Measurements from ENCODE around the gene C4orf36.

C4orf36 gene

GRCh38 chr4:86891762-86892635 lies at the start of gene C4orf36:
Gene C4orf36 (minus strand): TSS chr4:86892422. CDS start chr4:86891520, 902 bp downstream.
- DNase-seq, result peak; percentile 54

GRCh38 chr4:86940920-86941460 lies 48.8 kb upstream of the C4orf36 start:
- no peak for DNase-seq

- DNase-seq, result no peak
These were observed 47.7 kb upstream of the C4orf36 start for GRCh38 chr4:86939729-86940575.

GRCh38 chr4:86938771-86939520 lies 46.7 kb upstream of the C4orf36 start:
- DNase-seq, result no peak

GRCh38 chr4:86935853-86936733 lies 43.9 kb upstream of the C4orf36 start:
- no peak for DNase-seq

GRCh38 chr4:86935566-86935852 lies 43.3 kb upstream of the C4orf36 start:
- DNase-seq, result no peak

- DNase-seq, result peak; percentile 35
These were observed 42.7 kb upstream of the C4orf36 start, which contains the start of gene AFF1 for GRCh38 chr4:86934771-86935565. Gene AFF1 (plus strand): TSS chr4:86935011. CDS start chr4:86948534, 13,523 bp downstream.

GRCh38 chr4:86934147-86934770 lies 42.0 kb upstream of the C4orf36 start:
- no peak for DNase-seq

GRCh38 chr4:86928400-86929255 lies 36.4 kb upstream of the C4orf36 start:
- no peak for DNase-seq

- no peak for DNase-seq
These were observed 35.7 kb upstream of the C4orf36 start for GRCh38 chr4:86927843-86928395.

GRCh38 chr4:86926435-86927086 lies 34.3 kb upstream of the C4orf36 start:
- no peak for DNase-seq

GRCh38 chr4:86924811-86925210 lies 32.6 kb upstream of the C4orf36 start:
- DNase-seq, result no peak

- no peak for DNase-seq
These were observed 29.5 kb upstream of the C4orf36 start for GRCh38 chr4:86921608-86922252.

- no peak for DNase-seq
These were observed 27.5 kb upstream of the C4orf36 start for GRCh38 chr4:86919561-86920223.

GRCh38 chr4:86918539-86919072 lies 26.4 kb upstream of the C4orf36 start:
- no peak for DNase-seq

GRCh38 chr4:86917212-86918039 lies 25.2 kb upstream of the C4orf36 start:
- no peak for DNase-seq
